Tibial nerve (tissue), 4 donors: ENCODE data around the gene PRLH. TPM values are rescaled to one million over a fixed set of nuclear protein-coding genes. Genes with fewer than 3 reads are reported as not detected.

Experiments
- DNase-seq, 2 donors: peaks; one replicate each; pipeline ENCODE4 v3.0.0-alpha.2; 2019; ENCODE audit warnings: low spot score in 2 of 2
- H3K27ac ChIP-seq, 4 donors: fragments of 200-600 bp; sonication (generic) in 3 of 4; one replicate each; pipeline ENCODE4 v1.5.1; 2017 to 2019; ENCODE audit warnings: mild to moderate bottlenecking in 1 of 4
- H3K27me3 ChIP-seq, 2 donors: fragments of 200-600 bp; sonication (generic) in 1 of 2; one replicate each; pipeline versions ENCODE4 v1.5.1 to v1.6.0; 2017 to 2019
- H3K36me3 ChIP-seq, 3 donors: fragments of 200-600 bp; sonication (generic); one replicate each; pipeline ENCODE4 v1.5.1; 2018 to 2019
- H3K4me1 ChIP-seq, 4 donors: fragments of 200-600 bp; sonication (generic) in 3 of 4; one replicate each; pipeline ENCODE4 v1.5.1; 2017 to 2019
- H3K4me3 ChIP-seq, 4 donors: fragments of 200-600 bp; sonication (generic) in 3 of 4; one replicate each; pipeline ENCODE4 v1.5.1; 2017 to 2019; ENCODE audit warnings: mild to moderate bottlenecking in 1 of 4, moderate library complexity in 1 of 4
- H3K9me3 ChIP-seq, 4 donors: fragments of 200-600 bp; sonication (generic) in 3 of 4; one replicate each; pipeline ENCODE4 v1.5.1; 2017 to 2019
- EP300 ChIP-seq, 2 donors: sonication (generic); formaldehyde crosslinking; IDR thresholded peaks; one replicate each; pipeline ENCODE4 v1.6.1; 2017; ENCODE audit warnings: antibody characterized with exemption in 2 of 2, mild to moderate bottlenecking in 1 of 2
- POLR2A ChIP-seq, 2 donors: fragments of 450-650 bp; IDR thresholded peaks; one replicate each; pipeline ENCODE4 v1.6.1; 2017; ENCODE audit warnings: antibody characterized with exemption in 2 of 2, mild to moderate bottlenecking in 2 of 2, moderate library complexity in 2 of 2
- WGBS, 2 donors: methylation state at CpG; one replicate each; pipeline ENCODE4 v1.1.5; 2018; 5-methylcytosine and 5-hydroxymethylcytosine counted together
- total RNA-seq, 4 donors: library from RNA; depleted of rRNA; stranded (reverse); fragments of >200 nt; gene quantifications; one replicate each; pipeline ENCODE4 v1.1.0, GENCODE V29; 2016
- TF ChIP-seq, protein P1 (sequence below), 5 experiments: fragments of 200-600 bp in 3 of 5; fragments of 450-650 bp in 2 of 5; sonication (generic) in 3 of 5; IDR thresholded peaks; one replicate each; pipeline ENCODE4 v1.5.1; 2016 to 2019; ENCODE audit warnings: antibody characterized with exemption in 5 of 5, mild to moderate bottlenecking in 3 of 5, moderate library complexity in 2 of 5

The PRLH gene
- total RNA-seq, 4 donors from 2014 or later, result not detected

DNA sequence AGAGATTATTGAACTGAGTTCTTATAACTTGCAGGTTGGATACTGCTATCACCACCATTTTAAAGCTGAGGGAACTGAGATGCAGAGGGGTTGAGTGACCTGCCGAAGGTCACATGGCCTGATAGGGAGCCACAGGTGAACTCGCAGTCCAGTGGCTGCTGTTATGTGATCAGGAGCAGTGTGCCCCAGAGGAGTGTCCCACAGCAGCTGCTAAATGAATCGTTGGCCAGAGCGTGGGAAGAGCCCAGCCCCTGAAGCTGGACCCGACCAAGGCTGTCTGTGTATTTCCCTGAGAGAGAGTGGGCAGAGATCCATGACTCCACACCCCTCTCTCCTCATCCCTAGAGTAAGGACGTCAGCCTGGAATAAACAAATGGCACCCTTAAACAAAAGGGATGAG lies 26.7 kb upstream of the PRLH start:
- no peaks in the 10 kb centered on the region for H3K36me3 ChIP-seq
- TF ChIP-seq POLR2A (IDR thresholded peaks at IDR 0.05) (no peak), EP300 (IDR thresholded peaks at IDR 0.05) (no peak)
- TF ChIP-seq, protein P1, sequence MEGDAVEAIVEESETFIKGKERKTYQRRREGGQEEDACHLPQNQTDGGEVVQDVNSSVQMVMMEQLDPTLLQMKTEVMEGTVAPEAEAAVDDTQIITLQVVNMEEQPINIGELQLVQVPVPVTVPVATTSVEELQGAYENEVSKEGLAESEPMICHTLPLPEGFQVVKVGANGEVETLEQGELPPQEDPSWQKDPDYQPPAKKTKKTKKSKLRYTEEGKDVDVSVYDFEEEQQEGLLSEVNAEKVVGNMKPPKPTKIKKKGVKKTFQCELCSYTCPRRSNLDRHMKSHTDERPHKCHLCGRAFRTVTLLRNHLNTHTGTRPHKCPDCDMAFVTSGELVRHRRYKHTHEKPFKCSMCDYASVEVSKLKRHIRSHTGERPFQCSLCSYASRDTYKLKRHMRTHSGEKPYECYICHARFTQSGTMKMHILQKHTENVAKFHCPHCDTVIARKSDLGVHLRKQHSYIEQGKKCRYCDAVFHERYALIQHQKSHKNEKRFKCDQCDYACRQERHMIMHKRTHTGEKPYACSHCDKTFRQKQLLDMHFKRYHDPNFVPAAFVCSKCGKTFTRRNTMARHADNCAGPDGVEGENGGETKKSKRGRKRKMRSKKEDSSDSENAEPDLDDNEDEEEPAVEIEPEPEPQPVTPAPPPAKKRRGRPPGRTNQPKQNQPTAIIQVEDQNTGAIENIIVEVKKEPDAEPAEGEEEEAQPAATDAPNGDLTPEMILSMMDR (IDR thresholded peaks at IDR 0.05), result no peak
- WGBS, 2 donors, result 54% methylated on average over 6 of the region's 6 CpGs
- peaks cover 0 to 7% (median 0%) of the 10 kb centered on the region in 4 donors for H3K9me3 ChIP-seq
- H3K4me1 ChIP-seq, result peaks cover 0 to 32% (median 6%) of the 10 kb centered on the region in 4 donors
- H3K27ac ChIP-seq, result no peak overlapping the region
- DNase-seq, result no peak
- no peak overlapping the region for H3K4me3 ChIP-seq
- no peaks in the 10 kb centered on the region for H3K27me3 ChIP-seq

GRCh38 chr2:237540223-237540775 lies 26.1 kb upstream of the PRLH start:
- no peak for DNase-seq
- Histone ChIP-seq H3K27ac (no peak overlapping the region), H3K27me3 (no peaks in the 10 kb centered on the region), H3K36me3 (no peaks in the 10 kb centered on the region), H3K9me3 (peaks cover 0 to 7% (median 0%) of the 10 kb centered on the region in 4 donors), H3K4me1 (peaks cover 0 to 32% (median 6%) of the 10 kb centered on the region in 4 donors), H3K4me3 (no peak overlapping the region)
- TF ChIP-seq EP300 (IDR thresholded peaks at IDR 0.05) (no peak), POLR2A (IDR thresholded peaks at IDR 0.05) (no peak)
- TF ChIP-seq, protein P1 (IDR thresholded peaks at IDR 0.05), result no peak
- 75 to 76% methylated on average over 11 to 13 of the region's 13 CpGs for WGBS, 2 donors

DNA sequence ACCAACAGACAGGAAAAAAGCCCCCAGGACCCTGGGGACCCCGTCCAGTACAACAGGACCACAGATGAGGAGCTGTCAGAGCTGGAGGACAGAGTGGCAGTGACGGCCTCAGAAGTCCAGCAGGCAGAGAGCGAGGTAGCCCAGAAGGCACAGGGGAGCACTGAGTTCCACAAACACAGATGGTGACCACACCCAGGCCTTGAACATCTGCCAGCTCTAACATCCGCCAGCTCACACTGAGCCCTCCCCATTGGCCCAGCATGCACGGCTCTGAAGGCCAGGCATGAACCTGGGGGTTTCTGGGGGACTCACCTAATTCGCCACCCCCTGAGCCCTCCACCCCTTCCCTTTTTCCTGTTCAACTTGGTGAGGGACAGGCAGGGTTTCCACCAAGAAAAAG lies 25.6 kb upstream of the PRLH start:
- H3K36me3 ChIP-seq, result no peaks in the 10 kb centered on the region
- TF ChIP-seq POLR2A (IDR thresholded peaks at IDR 0.05), result no peak
- TF ChIP-seq, protein P1 (IDR thresholded peaks at IDR 0.05), result no peak
- TF ChIP-seq EP300 (IDR thresholded peaks at IDR 0.05), result no peak
- peak; percentile 76 to 81 for DNase-seq
- H3K4me1 ChIP-seq, result peaks cover 0 to 32% (median 6%) of the 10 kb centered on the region in 4 donors
- H3K27ac ChIP-seq, result no peak overlapping the region
- H3K4me3 ChIP-seq, result no peak overlapping the region
- peaks cover 0 to 7% (median 0%) of the 10 kb centered on the region in 4 donors for H3K9me3 ChIP-seq
- WGBS, 2 donors, result 48 to 60% methylated on average over 5 to 6 of the region's 6 CpGs
- H3K27me3 ChIP-seq, result no peaks in the 10 kb centered on the region

DNA sequence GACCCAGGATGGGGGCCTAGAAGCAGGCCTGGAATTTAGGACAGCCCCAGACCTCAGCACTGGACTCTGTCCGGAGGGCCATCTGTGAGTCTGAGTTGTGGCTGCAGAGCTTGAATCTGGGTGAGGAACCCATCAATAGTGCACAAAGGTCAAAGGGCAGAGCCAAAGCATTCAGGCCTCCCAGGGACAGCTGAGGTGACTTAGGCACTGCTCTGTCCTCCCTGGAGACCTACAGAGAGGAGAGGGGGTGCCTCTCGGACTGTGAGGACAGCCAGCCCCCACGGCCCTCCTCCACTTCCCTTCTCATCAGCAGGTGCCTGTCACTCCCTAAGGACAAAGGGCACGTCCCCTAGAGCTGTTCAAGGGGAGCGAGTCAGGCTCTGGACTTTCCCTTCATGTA lies 25.1 kb upstream of the PRLH start:
- peaks cover 0 to 32% (median 6%) of the 10 kb centered on the region in 4 donors for H3K4me1 ChIP-seq
- no peak for TF ChIP-seq POLR2A (IDR thresholded peaks at IDR 0.05)
- TF ChIP-seq EP300 (IDR thresholded peaks at IDR 0.05), result no peak
- TF ChIP-seq, protein P1 (IDR thresholded peaks at IDR 0.05), result no peak
- no peak overlapping the region for H3K27ac ChIP-seq
- H3K36me3 ChIP-seq, result no peaks in the 10 kb centered on the region
- DNase-seq, result no peak
- 58 to 70% methylated on average over 3 to 5 of the region's 5 CpGs for WGBS, 2 donors
- H3K27me3 ChIP-seq, result no peaks in the 10 kb centered on the region
- no peak overlapping the region for H3K4me3 ChIP-seq
- peaks cover 0 to 7% (median 0%) of the 10 kb centered on the region in 4 donors for H3K9me3 ChIP-seq

GRCh38 chr2:237542001-237542704 lies 24.2 kb upstream of the PRLH start:
- Histone ChIP-seq H3K9me3 (peaks cover 0 to 7% (median 0%) of the 10 kb centered on the region in 4 donors), H3K4me3 (no peak overlapping the region), H3K27ac (no peak overlapping the region), H3K27me3 (no peaks in the 10 kb centered on the region), H3K36me3 (no peaks in the 10 kb centered on the region), H3K4me1 (peaks cover 0 to 32% (median 6%) of the 10 kb centered on the region in 4 donors)
- DNase-seq, result no peak
- TF ChIP-seq, protein P1 (IDR thresholded peaks at IDR 0.05), result no peak
- no peak for TF ChIP-seq EP300 (IDR thresholded peaks at IDR 0.05)
- no peak for TF ChIP-seq POLR2A (IDR thresholded peaks at IDR 0.05)
- WGBS, 2 donors, result 90% methylated on average over 18 of the region's 18 CpGs
